Measurements from ENCODE around the gene MSRB3. TPM values are rescaled to one million over a fixed set of nuclear protein-coding genes. Genes with fewer than 3 reads are reported as not detected.
A peak's percentile ranks its signal among the peaks of the same experiment; 100 is the strongest.

MSRB3 gene
- total RNA-seq, 4 donors from 2014 or later, result 219 to 336 (median 299) TPM

- no peak overlapping the region for H3K4me3 ChIP-seq
- no peaks in the 10 kb centered on the region for H3K27me3 ChIP-seq
- H3K9me3 ChIP-seq, result no peaks in the 10 kb centered on the region
- no peaks in the 10 kb centered on the region for H3K36me3 ChIP-seq
- H3K4me1 ChIP-seq, result peaks cover 0 to 16% (median 0%) of the 10 kb centered on the region in 3 donors
- ATAC-seq, result peak; percentile 29
- no peak for TF ChIP-seq EP300 (IDR thresholded peaks at IDR 0.05)
- TF ChIP-seq POLR2A (IDR thresholded peaks at IDR 0.05), result no peak
- TF ChIP-seq POLR2AphosphoS5 (IDR thresholded peaks at IDR 0.05), result no peak
- TF ChIP-seq CTCF (IDR thresholded peaks at IDR 0.05), result no peak
- WGBS, 2 donors (ENCODE audit: low coverage in 1 of 2), result 83 to 85% methylated on average over 4 of the region's 4 CpGs
- no peak overlapping the region for H3K27ac ChIP-seq
These were observed 219.2 kb downstream of the MSRB3 start for GRCh38 chr12:65497660-65498059.

- ATAC-seq, result no peak
- Histone ChIP-seq H3K4me1 (peaks cover 0 to 16% (median 0%) of the 10 kb centered on the region in 3 donors), H3K36me3 (no peaks in the 10 kb centered on the region), H3K27ac (no peak overlapping the region), H3K9me3 (no peaks in the 10 kb centered on the region), H3K27me3 (no peaks in the 10 kb centered on the region), H3K4me3 (no peak overlapping the region)
- WGBS, 2 donors (ENCODE audit: low coverage in 1 of 2), result 86 to 88% methylated on average over 6 to 7 of the region's 7 CpGs
- no peak for TF ChIP-seq EP300 (IDR thresholded peaks at IDR 0.05)
- no peak for TF ChIP-seq POLR2A (IDR thresholded peaks at IDR 0.05)
- no peak for TF ChIP-seq CTCF (IDR thresholded peaks at IDR 0.05)
- TF ChIP-seq POLR2AphosphoS5 (IDR thresholded peaks at IDR 0.05), result no peak
These were observed 220.7 kb downstream of the MSRB3 start for GRCh38 chr12:65499167-65499566.

- Histone ChIP-seq H3K27ac (no peak overlapping the region), H3K9me3 (no peaks in the 10 kb centered on the region), H3K4me1 (peaks cover 0 to 16% (median 0%) of the 10 kb centered on the region in 3 donors), H3K36me3 (no peaks in the 10 kb centered on the region), H3K4me3 (no peak overlapping the region), H3K27me3 (no peaks in the 10 kb centered on the region)
- whole genome bisulfite sequencing, 2 donors (ENCODE audit: low coverage in 1 of 2), result 44 to 55% methylated on average over 5 to 7 of the region's 7 CpGs
- ATAC-seq, result no peak
- TF ChIP-seq POLR2AphosphoS5 (IDR thresholded peaks at IDR 0.05) (no peak), POLR2A (IDR thresholded peaks at IDR 0.05) (no peak), EP300 (IDR thresholded peaks at IDR 0.05) (no peak), CTCF (IDR thresholded peaks at IDR 0.05) (no peak)
These were observed 221.8 kb downstream of the MSRB3 start for GRCh38 chr12:65500091-65500900.

- TF ChIP-seq POLR2A (IDR thresholded peaks at IDR 0.05), result no peak
- Histone ChIP-seq H3K27ac (peak overlapping the region in 1 of 4 donors; percentile 35), H3K4me3 (no peak overlapping the region), H3K9me3 (no peaks in the 10 kb centered on the region), H3K27me3 (no peaks in the 10 kb centered on the region), H3K4me1 (peaks cover 0 to 16% (median 0%) of the 10 kb centered on the region in 3 donors), H3K36me3 (no peaks in the 10 kb centered on the region)
- WGBS, 2 donors (ENCODE audit: low coverage in 1 of 2), result 38% methylated on average over 2 to 6 of the region's 6 CpGs
- ATAC-seq, result no peak
These were observed 222.7 kb downstream of the MSRB3 start for GRCh38 chr12:65501093-65501621.

GRCh38 chr12:65501935-65502334 is 223.5 kb downstream of the MSRB3 start:
- TF ChIP-seq EP300 (IDR thresholded peaks at IDR 0.05) (no peak), POLR2AphosphoS5 (IDR thresholded peaks at IDR 0.05) (no peak), POLR2A (IDR thresholded peaks at IDR 0.05) (no peak), CTCF (IDR thresholded peaks at IDR 0.05) (no peak)
- no peaks in the 10 kb centered on the region for H3K9me3 ChIP-seq
- WGBS, 2 donors (ENCODE audit: low coverage in 1 of 2), result 73 to 87% methylated on average over 5 of the region's 5 CpGs
- H3K27me3 ChIP-seq, result no peaks in the 10 kb centered on the region
- H3K4me3 ChIP-seq, result no peak overlapping the region
- no peak overlapping the region for H3K27ac ChIP-seq
- no peaks in the 10 kb centered on the region for H3K36me3 ChIP-seq
- ATAC-seq, result no peak
- peaks cover 0 to 16% (median 0%) of the 10 kb centered on the region in 3 donors for H3K4me1 ChIP-seq

Data from gastroesophageal sphincter (tissue), 4 donors.